Uterus (tissue), 2 donors: ENCODE measurements around the gene UBAP2.

Experiments used
- CTCF ChIP-seq, 4 experiments: fragments of 200-600 bp in 2 of 4; fragments of 450-650 bp in 2 of 4; sonication (generic) in 2 of 4; IDR thresholded peaks; one replicate each; pipeline ENCODE4 v1.5.1; 2016 to 2019; ENCODE audit warnings: antibody characterized with exemption in 4 of 4, mild to moderate bottlenecking in 2 of 4, moderate library complexity in 1 of 4
- POLR2A ChIP-seq, 2 donors: fragments of 450-650 bp; IDR thresholded peaks; one replicate each; pipeline ENCODE4 v1.6.1; 2016; ENCODE audit warnings: antibody characterized with exemption in 2 of 2, mild to moderate bottlenecking in 1 of 2, moderate library complexity in 1 of 2

- TF ChIP-seq CTCF (IDR thresholded peaks at IDR 0.05) (no peak), POLR2A (IDR thresholded peaks at IDR 0.05) (no peak)
Measured at GRCh38 chr9:33946779-33947535, 101.7 kb downstream of the UBAP2 start.
